NOMO-1 treated with DMSO at 0.1 percent for 48 hours (cell line): ENCODE measurements around the gene CFAP46.
"Not testable (repeated sequence)": the region's sequence is repeated elsewhere in the genome, so short reads cannot be mapped to it uniquely, and the experiment has no call there.

Experiments
- DNase-seq: peaks from one replicate; lab custom pipeline; 2025; ENCODE audit not compliant: unreplicated experiment; lab: John Stamatoyannopoulos, UW

Gene CFAP46

GRCh38 chr10:132793213-132793612 lies 149.2 kb downstream of the CFAP46 start:
- DNase-seq, result no peak

GRCh38 chr10:132792796-132793195 lies 149.6 kb downstream of the CFAP46 start:
- no peak for DNase-seq

GRCh38 chr10:132792099-132792498 lies 150.3 kb downstream of the CFAP46 start:
- DNase-seq, result not testable (repeated sequence)

GRCh38 chr10:132790934-132791829 lies 151.2 kb downstream of the CFAP46 start:
- no peak for DNase-seq

- DNase-seq, result no peak
Measured at GRCh38 chr10:132790470-132790869, 151.9 kb downstream of the CFAP46 start.

- no peak for DNase-seq
Measured at GRCh38 chr10:132789659-132790148, 152.7 kb downstream of the CFAP46 start.

- DNase-seq, result no peak
Measured at GRCh38 chr10:132788831-132789219, 153.5 kb downstream of the CFAP46 start.

- no peak for DNase-seq
Measured at GRCh38 chr10:132788180-132788830, 154.1 kb downstream of the CFAP46 start.

- no peak for DNase-seq
Measured at GRCh38 chr10:132787495-132788179, 154.7 kb downstream of the CFAP46 start.

GRCh38 chr10:132786884-132787494 lies 155.4 kb downstream of the CFAP46 start:
- no peak for DNase-seq

- no peak for DNase-seq
Measured at GRCh38 chr10:132786476-132786883, 155.9 kb downstream of the CFAP46 start.

GRCh38 chr10:132785723-132786475 lies 156.5 kb downstream of the CFAP46 start, which contains the start of gene NKX6-2:
Gene NKX6-2 (minus strand): TSS chr10:132786147. CDS start chr10:132785948, 199 bp downstream.
- no peak for DNase-seq

GRCh38 chr10:132784866-132785722 lies 157.3 kb downstream of the CFAP46 start:
- no peak for DNase-seq

GRCh38 chr10:132783940-132784865 lies 158.2 kb downstream of the CFAP46 start:
- no peak for DNase-seq

- DNase-seq, result no peak
Measured at GRCh38 chr10:132783165-132783939, 159.0 kb downstream of the CFAP46 start.

GRCh38 chr10:132781556-132781955 lies 160.8 kb downstream of the CFAP46 start:
- DNase-seq, result no peak

GRCh38 chr10:132780356-132780755 lies 162.0 kb downstream of the CFAP46 start:
- no peak for DNase-seq
